ENCODE results near the gene CCDC137.
"Not testable (repeated sequence)": the region's sequence is repeated elsewhere in the genome, so short reads cannot be mapped to it uniquely, and the experiment has no call there.

The CCDC137 gene, protein sequence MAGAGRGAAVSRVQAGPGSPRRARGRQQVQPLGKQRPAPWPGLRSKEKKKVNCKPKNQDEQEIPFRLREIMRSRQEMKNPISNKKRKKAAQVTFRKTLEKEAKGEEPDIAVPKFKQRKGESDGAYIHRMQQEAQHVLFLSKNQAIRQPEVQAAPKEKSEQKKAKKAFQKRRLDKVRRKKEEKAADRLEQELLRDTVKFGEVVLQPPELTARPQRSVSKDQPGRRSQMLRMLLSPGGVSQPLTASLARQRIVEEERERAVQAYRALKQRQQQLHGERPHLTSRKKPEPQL

DNA sequence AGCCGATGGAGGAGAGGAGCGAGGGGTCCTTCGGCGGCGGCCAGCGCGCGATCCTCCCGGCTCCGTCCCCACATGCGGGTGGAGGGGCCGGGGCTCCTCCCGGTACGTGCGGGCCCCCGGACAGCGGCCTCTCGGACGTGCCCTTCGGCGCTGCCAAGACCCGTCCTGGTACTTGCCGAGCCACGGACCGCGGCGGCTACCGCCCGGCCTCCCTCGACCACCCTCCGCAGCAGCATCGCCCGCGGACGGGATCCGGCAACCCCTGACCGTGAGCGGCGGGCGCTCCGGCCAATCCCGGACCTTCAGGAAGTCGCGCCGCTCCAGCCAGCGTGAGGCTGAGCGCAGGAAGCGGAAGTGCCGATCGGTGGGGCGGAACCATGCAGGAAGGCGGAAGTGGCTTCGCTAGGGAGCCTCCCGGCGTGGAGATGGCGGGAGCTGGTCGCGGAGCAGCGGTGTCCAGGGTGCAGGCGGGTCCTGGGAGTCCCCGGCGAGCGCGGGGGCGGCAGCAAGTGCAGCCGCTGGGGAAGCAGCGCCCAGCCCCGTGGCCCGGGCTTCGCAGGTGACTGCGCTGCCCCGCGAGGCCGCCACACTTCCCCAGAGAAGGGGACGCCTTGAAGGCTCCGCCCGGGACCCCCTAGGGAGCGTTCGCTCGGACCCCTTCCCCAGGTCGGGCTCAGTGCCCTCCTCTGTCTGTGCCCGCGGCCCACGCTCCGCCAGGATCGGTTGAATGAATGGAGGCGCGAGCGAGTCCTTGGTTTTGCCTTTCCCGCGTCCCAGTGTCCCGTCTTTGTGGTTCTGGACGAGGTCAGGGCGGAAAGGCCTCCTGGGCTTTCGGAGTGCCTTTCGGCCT lies at the start of gene CCDC137, which contains the start of gene OXLD1:
Gene CCDC137 (plus strand): TSS at position 396 of the 850 bp plus-strand sequence. CDS start 30 bp downstream, at position 426.
Gene OXLD1 (minus strand): TSS at position 264 of the 850 bp plus-strand sequence. CDS start 28 bp downstream, at position 236.
- DNase-seq: peak; percentile 90

DNA sequence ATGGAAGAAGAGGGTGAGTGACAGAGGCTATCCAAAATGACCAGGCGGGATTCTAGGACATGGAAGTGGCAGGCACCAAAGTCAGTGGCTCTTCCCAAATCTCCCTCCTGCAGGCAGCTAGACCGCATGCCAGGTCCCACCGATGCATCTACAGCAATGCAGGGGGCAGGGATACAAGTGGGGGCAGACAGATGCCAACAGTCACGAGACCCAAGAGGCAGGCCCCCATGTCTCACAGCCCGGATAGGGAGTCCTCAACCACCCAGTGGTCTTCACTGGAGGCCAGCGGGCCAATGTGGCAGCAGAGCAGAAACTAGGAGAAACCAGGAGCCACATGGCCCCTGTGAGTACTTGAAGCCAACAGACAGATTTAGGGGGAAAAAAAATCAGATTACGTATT lies 49.7 kb upstream of the CCDC137 start:
- no peak for DNase-seq

DNA sequence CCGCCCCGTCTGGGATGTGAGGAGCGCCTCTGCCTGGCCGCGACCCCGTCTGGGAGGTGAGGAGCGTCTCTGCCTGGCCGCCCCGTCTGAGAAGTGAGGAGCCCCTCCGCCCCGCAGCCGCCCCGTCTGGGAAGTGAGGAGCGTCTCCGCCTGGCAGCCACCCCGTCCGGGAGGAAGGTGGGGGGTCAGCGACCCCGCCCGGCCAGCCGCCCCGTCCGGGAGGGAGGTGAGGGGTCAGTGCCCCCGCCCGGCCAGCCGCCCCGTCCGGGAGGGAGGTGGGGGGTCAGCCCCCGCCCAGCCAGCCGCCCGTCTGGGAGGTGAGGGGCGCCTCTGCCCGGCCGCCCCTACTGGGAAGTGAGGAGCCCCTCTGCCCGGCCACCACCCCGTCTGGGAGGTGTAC lies 48.2 kb upstream of the CCDC137 start:
- not testable (repeated sequence) for DNase-seq

DNA sequence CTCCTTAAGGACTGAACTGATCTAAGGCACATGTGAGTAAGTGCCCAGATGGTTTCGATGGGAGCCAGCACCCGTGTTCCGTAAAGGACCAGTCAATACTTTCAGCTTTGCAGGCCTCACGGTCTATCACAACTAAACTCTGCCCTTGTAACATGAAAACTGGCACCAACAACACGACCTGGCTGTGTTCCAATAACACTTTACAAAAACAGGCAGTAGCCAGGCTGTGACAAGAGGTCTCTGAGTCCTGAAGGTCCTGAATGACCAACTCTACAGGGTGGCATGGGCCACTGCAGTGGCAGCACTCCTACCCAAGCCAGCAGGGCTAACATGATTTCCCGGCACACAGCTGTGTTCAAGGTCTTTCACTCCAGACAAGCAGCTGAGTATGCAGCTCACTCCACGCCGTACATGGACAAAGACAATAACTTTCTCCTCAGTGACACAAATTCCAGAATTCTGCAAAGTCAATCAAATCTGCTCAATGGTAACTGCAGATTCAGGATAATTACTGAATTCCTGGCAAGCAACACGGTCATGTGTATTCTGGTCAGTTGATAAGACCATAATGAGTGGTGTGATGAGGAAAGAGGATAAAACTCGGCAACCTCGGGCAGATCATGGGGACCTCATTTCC lies 44.9 kb upstream of the CCDC137 start:
- DNase-seq: no peak

DNA sequence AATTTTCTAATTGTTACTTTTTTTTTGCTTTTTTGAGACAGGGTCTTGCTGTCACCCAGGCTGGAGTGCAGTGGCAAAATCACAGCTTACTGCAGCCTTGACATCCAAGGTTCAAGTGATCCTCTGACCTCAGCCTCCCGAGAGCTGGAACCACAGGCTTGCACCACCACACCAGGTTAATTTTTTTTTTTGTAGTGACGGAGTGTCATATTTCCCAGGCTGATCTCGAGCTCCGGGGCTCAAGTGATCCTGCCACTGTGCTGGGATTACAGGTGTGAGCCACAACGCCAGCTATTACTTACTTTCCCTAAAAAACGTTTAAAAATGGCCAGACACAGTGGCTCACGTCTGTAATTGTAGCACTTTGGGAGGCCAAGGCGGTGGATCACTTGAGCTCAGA lies 36.3 kb upstream of the CCDC137 start:
- no peak for DNase-seq

DNA sequence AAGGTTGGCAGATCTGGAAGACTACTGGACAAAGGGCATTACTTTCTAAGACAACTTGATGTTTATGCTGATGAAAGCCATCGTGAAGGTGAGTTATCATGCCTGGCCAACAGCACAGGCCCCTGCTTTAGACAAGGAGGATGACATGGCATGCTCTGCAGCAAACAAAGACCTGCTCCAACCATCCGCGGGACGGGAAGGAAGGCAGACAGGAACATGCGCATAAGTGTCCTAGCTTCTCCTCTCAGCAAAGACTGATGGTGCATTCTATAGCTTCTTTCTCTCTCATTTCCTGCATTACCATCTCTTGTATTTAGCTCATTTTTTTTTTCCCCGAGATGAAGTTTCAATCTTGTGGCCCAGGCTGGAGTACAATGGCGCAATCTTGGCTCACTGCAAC lies 35.1 kb upstream of the CCDC137 start:
- DNase-seq: no peak

DNA sequence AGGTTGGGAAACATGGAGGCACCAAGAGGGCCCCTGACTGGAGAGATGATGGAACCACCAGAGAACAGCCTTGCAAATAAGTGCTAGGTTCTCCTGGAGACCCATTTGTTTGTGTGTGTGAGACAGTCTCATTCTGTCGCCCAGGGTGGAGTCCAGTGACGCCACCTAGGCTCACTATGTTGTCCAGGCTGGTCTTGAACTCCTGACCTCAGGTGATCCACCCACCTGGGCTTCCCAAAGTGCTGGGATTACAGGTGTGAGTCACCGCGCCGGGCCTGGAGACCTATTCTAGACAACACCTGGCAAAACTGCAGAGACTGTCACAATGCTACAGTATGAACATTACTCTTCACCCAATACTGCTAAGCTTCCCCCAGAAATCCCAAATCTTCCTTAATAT lies 31.1 kb upstream of the CCDC137 start:
- no peak for DNase-seq

DNA sequence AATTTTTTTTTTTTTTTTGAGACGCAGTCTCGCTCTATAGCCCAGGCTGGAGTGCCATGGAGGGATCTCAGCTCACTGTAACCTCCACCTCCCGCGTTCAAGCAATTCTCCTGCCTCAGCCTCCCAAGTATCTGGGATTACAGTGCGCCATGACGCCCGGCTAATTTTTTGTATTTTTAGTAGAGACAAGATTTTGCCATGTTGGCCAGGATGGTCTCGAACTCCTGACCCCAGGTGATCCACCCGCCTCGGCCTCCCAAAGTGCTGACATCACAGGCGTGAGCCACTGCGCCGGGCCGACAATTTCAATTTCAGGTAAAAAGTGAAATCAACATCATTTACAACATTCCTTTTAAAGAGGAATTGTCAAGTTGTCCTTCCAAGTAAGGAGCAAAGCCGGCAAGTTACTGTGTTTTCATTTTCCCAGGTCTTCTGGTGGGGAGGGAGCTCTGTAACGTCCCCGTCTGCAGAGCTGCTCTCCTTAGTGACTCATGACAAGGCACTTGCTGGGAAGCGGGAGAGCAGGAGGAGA lies 30.5 kb upstream of the CCDC137 start:
- no peak for DNase-seq

DNA sequence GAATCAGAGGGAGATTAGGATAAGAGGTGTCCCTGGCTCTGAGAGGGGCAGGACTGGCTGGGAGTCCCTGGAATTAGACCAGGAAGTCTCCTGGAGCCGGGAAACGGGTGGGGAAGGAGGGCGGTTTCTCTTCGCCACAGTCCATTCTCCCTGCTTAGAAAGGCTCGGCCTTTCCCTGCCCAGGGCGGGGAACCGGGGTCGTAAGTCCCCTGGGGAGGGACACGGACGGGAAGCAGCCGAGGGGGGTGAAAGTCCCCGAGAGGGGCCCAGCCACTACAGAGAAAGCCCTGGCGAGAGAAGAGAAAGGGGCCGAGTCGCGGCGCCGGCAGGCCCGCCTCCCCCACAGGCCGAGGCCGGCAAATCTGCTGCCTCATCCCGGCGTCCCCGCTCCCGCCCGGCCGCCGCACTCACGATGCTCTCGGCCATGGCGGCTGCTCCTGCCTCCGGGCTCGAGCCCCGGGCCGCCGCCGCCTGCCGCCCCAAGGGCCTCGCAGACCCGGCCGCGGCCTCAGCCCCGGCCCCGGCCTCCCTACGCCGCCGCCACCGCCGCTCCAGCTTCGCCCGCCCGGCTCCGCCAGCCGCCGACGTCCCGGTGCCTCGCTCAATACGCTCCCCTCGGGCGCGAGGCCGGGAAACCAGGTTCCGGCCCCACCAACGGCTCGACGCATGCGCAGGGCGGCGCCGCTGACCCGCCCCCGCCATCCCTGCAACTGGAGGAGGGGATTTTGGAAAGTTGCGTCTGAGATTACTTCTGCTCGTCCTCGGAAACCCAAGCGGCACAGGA lies 29.8 kb upstream of the CCDC137 start, which contains the start of the genes NPLOC4 and TSPAN10:
Gene NPLOC4 (minus strand): TSS at position 608 of the 784 bp plus-strand sequence. CDS start 182 bp downstream, at position 426.
Gene TSPAN10 (plus strand): TSS at position 692 of the 784 bp plus-strand sequence. CDS start 5,217 bp downstream, outside the sequence.
- peak; percentile 35 for DNase-seq

DNA sequence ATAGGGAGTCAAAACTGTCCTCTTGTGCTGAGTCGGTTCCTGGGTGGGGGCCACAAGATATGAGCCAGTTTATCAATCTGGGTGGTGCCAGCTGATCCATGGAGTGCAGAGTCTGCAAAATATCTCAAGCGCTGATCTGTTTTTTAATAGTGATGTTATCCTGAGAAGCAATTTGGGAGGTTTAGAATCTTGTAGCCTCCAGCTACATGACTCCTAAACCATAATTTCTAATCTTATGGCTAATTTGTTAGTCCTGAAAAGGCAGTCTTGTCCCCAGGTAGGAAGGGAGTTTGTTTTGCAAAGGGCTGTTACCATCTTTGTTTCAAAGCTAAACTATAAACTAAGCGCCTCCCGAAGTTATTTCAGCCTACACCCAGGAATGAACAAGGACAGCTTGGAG lies 27.9 kb upstream of the CCDC137 start:
- DNase-seq: no peak

DNA sequence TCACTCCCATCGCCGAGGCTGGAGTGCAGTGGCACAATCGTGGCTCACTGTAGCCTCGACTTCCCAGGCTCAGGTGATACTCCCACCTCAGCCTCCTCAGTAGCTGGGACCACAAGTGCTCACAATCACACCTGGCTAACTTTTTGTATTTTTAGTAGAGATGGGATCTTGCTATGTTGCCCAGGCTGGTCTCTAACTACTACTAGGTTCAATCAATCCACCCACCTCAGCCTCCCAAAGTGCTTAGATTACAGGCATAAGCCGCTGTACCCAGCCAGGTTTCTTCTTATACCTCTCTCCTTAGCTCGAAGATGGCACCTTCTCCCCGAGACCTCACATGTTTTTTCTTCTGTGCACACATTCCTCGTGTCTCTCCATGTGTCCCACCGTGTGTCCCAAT lies 26.5 kb upstream of the CCDC137 start:
- DNase-seq: no peak

DNA sequence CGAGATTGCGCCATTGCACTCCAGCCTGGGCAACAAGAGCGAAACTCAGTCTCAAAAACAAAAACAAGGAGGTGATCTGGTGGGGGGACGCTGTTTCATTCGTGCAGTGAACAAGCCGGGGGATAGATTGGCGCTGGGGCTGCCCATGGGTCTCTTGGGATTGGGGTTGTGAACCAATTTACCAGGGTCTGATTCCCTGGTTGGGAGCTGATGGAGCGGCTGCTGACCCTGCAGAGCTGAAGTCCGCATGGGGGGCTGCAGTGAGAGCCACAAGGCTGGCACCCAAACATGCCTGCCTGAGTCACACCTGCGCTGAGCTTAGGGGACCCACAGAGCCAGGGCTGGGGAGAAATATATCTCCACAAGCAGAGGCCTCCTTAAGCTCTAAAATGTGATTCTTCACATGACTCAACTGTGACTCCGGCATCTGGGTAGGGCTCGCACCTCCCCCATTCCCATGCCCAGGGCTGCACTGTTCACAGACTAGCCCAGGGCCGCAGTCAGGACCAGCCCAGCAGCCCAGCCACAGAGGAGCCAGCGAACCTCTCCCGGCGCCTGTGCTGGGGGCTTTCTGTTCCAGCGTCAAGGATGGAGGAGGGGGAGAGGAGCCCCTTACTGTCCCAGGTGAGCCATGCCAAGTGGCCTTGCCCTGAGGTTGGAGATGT lies 24.6 kb upstream of the CCDC137 start:
- no peak for DNase-seq

DNA sequence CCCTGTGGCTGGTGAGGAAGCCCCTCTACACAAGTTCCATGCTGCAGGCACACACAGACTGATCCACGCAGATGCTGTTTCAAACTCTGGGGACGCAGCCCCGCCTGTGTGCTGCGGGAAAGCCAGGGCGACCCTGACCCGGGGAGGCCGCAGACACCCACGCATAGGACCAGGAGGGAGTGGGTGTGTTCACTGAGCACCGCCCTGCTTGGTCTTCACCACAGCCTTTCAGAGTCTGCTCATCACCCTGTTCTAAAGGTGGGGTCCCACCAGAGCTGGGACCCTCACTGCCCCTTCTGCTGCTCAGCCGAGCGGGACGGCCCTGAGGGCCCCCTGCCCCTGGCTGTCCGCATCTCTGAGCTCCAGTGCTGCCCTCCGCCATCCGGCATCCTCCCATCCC lies 22.0 kb upstream of the CCDC137 start:
- no peak for DNase-seq

DNA sequence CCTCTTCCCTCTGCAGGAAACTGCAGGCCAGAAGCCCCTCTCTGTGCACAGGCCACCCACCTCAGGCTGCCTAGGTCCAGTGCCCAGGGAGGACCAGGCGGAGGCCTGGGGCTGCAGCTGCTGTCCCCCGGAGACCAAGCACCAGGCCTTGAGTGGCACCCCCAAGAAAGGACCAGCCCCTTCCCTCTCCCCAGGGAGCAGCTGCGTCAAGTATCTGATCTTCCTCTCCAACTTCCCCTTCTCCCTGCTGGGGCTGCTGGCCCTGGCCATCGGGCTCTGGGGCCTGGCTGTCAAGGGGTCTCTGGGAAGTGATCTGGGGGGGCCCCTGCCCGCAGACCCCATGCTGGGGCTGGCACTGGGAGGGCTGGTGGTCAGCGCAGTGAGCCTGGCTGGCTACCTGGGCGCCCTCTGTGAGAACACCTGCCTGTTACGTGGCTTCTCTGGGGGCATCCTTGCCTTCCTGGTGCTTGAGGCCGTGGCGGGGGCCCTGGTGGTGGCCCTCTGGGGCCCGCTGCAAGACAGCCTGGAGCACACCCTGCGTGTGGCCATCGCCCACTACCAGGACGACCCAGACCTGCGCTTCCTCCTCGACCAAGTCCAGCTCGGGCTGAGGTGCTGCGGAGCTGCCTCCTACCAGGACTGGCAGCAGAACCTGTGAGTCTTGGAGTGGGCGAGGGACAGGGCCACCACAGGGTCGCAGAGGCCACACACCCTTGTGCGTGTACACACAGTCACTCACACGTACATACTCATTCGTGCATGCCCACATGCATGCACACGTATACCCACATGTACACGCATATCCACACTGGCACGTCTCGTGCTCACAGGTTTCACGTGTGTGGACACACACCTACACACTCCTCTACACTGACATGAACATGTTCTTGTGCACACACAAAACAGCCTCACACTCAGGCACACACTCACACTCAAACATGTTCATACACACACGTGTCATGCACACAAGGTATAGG lies 21.3 kb upstream of the CCDC137 start:
- no peak for DNase-seq

DNA sequence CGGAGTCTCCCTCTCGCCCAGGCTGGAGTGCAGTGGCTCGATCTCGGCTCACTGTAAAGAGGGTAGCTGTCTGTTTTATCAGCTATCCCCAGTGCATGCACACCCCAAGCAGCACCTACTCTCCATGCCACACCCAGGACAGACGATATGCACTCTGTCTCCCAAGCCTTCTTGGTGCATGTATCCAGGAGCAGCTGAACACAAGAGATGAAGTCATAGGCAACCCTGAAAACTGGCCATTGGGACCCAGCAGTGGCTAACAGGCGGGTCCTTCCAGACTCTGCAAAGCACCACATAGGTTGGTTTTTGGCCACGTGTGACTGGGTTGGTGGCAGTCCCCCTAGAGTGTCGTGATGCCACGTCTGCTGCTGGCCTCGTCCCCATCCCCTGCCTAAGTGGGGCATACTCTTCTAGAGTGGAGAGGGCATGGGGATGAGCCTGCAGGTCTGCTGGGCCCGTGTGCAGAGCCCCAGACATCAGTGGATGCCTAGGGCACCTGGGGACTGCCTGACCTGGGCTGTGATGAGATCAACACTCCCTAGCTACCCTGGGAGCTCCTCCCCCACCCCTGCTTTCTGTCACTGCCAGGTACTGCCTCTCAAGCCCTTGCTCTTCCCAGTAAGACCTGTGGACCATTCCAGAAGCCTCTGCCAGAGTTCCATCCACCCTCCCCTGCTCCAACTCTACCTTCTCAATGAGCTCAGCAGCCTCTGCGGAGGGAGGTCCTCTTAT lies 19.5 kb upstream of the CCDC137 start:
- DNase-seq: no peak

DNA sequence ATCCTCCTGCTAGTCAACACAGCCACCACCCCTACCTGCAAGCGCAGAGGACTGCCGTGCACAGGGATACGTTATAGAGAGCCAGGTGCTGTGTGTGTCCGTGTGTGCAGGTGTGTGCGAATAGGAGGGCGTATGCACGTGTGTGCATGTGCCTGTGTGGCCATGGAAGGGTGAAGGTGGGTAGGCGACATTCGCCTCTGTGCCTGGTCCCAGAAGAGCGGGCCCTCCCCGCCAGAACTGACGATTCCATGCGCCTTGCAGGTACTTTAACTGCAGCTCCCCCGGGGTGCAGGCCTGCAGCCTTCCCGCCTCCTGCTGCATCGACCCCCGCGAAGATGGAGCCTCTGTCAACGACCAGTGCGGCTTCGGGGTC lies 18.9 kb upstream of the CCDC137 start:
- DNase-seq: no peak

DNA sequence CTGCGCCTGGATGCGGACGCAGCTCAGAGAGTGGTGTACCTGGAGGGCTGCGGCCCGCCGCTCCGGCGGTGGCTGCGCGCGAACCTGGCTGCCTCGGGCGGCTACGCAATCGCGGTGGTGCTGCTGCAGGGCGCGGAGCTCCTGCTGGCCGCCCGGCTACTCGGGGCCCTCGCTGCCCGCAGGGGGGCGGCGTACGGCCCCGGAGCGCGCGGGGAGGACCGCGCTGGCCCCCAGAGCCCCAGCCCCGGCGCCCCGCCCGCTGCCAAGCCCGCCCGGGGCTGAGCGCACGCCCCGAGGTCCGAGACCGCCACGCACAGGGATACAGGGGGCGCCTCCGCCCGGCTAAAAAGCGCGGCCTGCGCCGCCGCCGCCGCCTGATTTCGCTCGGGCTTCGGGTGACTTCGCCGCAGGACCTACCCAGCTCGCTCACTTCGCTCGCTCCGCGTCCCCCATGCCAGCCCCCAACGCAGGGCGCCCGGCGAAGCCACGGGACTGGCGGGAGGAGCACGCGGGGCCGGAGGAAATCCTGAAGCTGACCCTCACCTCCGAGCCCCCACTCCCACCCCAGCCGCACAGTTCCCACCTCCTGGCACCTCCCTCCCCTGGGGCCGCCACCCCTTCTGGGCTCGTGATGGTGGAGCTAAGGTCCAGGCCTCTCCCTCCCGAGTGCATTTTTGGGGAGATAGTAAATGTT lies 18.4 kb upstream of the CCDC137 start:
- no peak for DNase-seq

DNA sequence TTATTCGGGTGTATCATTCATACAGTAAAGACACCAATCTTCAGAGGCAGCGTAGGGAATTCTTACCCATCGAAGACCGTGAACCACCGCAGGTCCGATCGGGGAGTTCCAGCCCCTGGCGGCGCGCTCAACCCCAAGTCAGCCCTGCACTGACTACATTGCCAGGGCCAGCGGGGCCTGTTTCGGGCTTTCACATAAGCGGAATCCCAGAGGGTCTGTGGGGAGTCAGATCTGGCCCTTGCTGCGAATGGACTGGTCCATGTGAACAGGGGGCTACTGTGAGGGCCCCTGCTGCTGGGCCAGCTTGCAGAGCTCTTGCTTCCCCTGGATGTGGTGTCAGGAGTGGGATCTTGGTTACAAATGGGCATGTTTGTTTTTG lies 17.8 kb upstream of the CCDC137 start:
- no peak for DNase-seq

DNA sequence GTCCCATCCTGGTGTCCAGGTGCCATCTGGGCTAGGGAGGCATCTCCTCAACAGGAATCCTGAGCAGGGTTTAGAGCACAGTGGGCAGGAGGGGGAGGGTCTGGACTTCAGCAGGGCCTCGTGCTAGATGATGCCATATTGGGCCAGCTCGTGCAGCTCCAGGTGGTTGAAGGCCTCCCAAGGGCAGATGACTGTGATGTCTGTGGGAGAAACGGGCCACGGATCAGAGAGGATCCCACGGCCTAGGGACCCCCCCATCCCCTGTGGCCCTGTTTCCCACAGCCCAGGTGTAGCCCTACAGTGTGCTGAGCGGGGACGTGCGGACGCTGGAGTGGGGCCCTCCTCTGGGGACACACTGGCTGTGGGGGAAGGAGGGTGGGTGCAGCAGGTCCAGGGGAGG lies 15.6 kb upstream of the CCDC137 start:
- no peak for DNase-seq
